K562 (cell line): Measurements from ENCODE around the gene ZBTB7A. TPM values are rescaled to one million over a fixed set of nuclear protein-coding genes. Genes with fewer than 3 reads are reported as not detected.

Experiments used
- HDAC3 ChIP-seq: fragments of 450-650 bp; IDR thresholded peaks from 2 replicates; pipeline ENCODE4 v1.6.1; 2018; ENCODE audit warnings: borderline replicate concordance, mild to moderate bottlenecking, moderate library complexity; ENCODE audit not compliant: partially characterized antibody
- KLF1 ChIP-seq: fragments of 450-650 bp; IDR thresholded peaks from 2 replicates; pipeline ENCODE4 v1.6.1; 2016; ENCODE audit warnings: missing genetic modification characterization, missing compliant biosample characterization
- MYC ChIP-seq, 2 experiments: fragments of 250-450 bp in 1 of 2; sonication (Bioruptor Pico) in 1 of 2; IDR thresholded peaks; 2 replicates each; pipeline versions ENCODE4 v1.5.1 to v1.6.1; 2012 to 2021; ENCODE audit warnings: low read depth in 2 of 2, borderline replicate concordance in 1 of 2, improper control_type of control experiment in 1 of 2, low read length in 1 of 2, mild to moderate bottlenecking in 1 of 2, moderate library complexity in 1 of 2
- NBN ChIP-seq: fragments of 450-650 bp; IDR thresholded peaks from 2 replicates; pipeline ENCODE4 v1.6.1; 2016; ENCODE audit warnings: low read depth, mild to moderate bottlenecking
- NR2C1 ChIP-seq, 2 experiments: fragments of 450-650 bp; IDR thresholded peaks; 2 replicates each; pipeline ENCODE4 v1.6.1; 2017; ENCODE audit warnings: mild to moderate bottlenecking in 2 of 2, antibody characterized with exemption in 1 of 2, inconsistent platforms in 1 of 2, missing compliant biosample characterization in 1 of 2, missing genetic modification characterization in 1 of 2
- RB1 ChIP-seq: fragments of 450-650 bp; IDR thresholded peaks from 2 replicates; pipeline ENCODE4 v1.6.1; 2017; ENCODE audit warnings: low read depth, mild to moderate bottlenecking
- RBM15 ChIP-seq: fragments of 200-400 bp; formaldehyde crosslinking; IDR thresholded peaks from 2 replicates; pipeline ENCODE4 v1.6.1; 2018; ENCODE audit warnings: mild to moderate bottlenecking, low read length, moderate library complexity; ENCODE audit not compliant: insufficient read depth
- ZNF436 ChIP-seq: fragments of 250-450, 450-650 bp; sonication (Bioruptor Pico); formaldehyde crosslinking; IDR thresholded peaks from 2 replicates; pipeline ENCODE4 v1.7.0; 2020; ENCODE audit warnings: mild to moderate bottlenecking
- polyA plus RNA-seq, 8 experiments: library from polyadenylated mRNA; depleted of rRNA in 4 of 8; stranded (reverse) in 5 of 8; unstranded in 3 of 8; fragments of >200 nt; fragmentation: Nextera tagmentation in 2 of 8; fragmentation: Illumina TruSeq in 1 of 8; extraction: Ambion mirVana in 2 of 8; extraction: Trizol in 1 of 8; gene quantifications; 2 replicates each; pipeline versions ENCODE4 v1.2.1 to v1.2.3, GENCODE V29; 2011 to 2014; ENCODE audit warnings: inconsistent platforms in 1 of 8, missing spikeins in 1 of 8
- total RNA-seq, 7 experiments: library from RNA; depleted of rRNA in 6 of 7; stranded (reverse); fragments of >200 nt in 6 of 7; fragmentation: Illumina TruSeq in 2 of 7; extraction: Trizol in 2 of 7; gene quantifications; 2 replicates each; pipeline versions ENCODE4 v1.2.1 to v1.2.3, GENCODE V29; 2011 to 2021; ENCODE audit warnings: low replicate concordance in 1 of 7
- TF ChIP-seq, protein P1 (sequence below), 2 experiments: fragments of 450-650 bp in 1 of 2; sonication (generic) in 1 of 2; formaldehyde crosslinking in 1 of 2; IDR thresholded peaks; 2 replicates each; pipeline versions ENCODE4 v1.7.1 to v1.9.0; 2016 to 2022; ENCODE audit warnings: inconsistent platforms in 1 of 2, mild to moderate bottlenecking in 1 of 2, missing genetic modification reagents in 1 of 2
- TF ChIP-seq, protein P2 (sequence below): fragments of 250-450 bp; sonication (Bioruptor Pico); IDR thresholded peaks from 2 replicates; pipeline ENCODE4 v1.5.0; 2021; ENCODE audit warnings: mild to moderate bottlenecking, borderline replicate concordance
- TF ChIP-seq, protein P3 (sequence below): sonication (generic); formaldehyde crosslinking; IDR thresholded peaks from 2 replicates; pipeline ENCODE4 v1.8.1; 2023; ENCODE audit warnings: mild to moderate bottlenecking, missing genetic modification reagents

Gene ZBTB7A
- total and polyA plus RNA-seq, 9 of the 15 experiments (the other 6 are each of a cell fraction or from before 2014, with no cell fraction given) = 0.11 to 34.0 (median 4.6) TPM

DNA sequence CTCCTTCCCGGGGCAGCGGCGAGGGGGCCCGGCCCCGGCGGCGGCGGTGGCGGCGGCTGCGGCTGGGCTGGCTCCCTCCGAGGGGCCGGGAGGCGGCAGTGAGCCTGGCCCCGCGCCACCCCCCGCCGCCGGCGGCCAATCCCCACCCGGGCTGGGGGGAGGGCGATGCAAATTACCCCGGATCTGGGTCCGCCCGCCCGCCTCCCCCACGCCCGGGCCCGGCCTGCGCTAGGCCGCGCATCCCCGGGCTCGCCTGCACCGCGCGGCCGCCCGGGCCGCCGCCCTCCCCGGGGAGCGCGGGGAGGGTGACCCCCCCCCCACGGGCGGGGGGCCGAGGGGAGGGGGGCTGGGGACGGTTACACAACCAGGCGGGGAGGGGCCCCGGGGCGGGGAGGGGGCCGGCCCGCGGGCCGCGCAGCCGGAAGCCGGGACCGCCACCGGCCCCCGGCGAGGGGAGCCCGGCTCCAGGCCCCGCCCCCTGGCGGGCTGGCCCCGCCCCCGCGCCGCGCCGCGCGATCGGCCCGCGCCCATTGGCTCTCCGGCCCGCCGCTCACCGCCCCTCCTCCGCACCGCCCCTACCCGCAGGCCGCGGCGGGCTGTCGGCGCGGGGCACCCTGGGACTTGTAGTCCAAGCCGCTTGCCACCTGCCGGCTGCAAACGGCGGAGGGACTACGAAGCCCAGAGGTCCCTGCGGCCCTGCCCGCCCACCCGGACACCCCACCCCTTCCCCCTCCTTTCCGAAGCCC is 1.1 kb downstream of the ZBTB7A start (continued):
- TF ChIP-seq, protein P1, sequence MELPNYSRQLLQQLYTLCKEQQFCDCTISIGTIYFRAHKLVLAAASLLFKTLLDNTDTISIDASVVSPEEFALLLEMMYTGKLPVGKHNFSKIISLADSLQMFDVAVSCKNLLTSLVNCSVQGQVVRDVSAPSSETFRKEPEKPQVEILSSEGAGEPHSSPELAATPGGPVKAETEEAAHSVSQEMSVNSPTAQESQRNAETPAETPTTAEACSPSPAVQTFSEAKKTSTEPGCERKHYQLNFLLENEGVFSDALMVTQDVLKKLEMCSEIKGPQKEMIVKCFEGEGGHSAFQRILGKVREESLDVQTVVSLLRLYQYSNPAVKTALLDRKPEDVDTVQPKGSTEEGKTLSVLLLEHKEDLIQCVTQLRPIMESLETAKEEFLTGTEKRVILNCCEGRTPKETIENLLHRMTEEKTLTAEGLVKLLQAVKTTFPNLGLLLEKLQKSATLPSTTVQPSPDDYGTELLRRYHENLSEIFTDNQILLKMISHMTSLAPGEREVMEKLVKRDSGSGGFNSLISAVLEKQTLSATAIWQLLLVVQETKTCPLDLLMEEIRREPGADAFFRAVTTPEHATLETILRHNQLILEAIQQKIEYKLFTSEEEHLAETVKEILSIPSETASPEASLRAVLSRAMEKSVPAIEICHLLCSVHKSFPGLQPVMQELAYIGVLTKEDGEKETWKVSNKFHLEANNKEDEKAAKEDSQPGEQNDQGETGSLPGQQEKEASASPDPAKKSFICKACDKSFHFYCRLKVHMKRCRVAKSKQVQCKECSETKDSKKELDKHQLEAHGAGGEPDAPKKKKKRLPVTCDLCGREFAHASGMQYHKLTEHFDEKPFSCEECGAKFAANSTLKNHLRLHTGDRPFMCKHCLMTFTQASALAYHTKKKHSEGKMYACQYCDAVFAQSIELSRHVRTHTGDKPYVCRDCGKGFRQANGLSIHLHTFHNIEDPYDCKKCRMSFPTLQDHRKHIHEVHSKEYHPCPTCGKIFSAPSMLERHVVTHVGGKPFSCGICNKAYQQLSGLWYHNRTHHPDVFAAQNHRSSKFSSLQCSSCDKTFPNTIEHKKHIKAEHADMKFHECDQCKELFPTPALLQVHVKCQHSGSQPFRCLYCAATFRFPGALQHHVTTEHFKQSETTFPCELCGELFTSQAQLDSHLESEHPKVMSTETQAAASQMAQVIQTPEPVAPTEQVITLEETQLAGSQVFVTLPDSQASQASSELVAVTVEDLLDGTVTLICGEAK (IDR thresholded peaks at IDR 0.05) = no peak
- TF ChIP-seq, protein P1 (CRISPR knock-in tag; IDR thresholded peaks at IDR 0.05) = no peak
- TF ChIP-seq KLF1 (tag) (no peak), ZNF436 (CRISPR knock-in tag) (no peak), NBN (no peak), MYC (IDR thresholded peaks at IDR 0.05; ENCODE audit: low read depth, low read length) (no peak), MYC (CRISPR knock-in tag; IDR thresholded peaks at IDR 0.05; ENCODE audit: borderline replicate concordance, low read depth) (no peak), RBM15 (no peak), HDAC3 (no peak), NR2C1 (IDR thresholded peaks at IDR 0.05) (no peak), NR2C1 (tag; IDR thresholded peaks at IDR 0.05) (no peak), RB1 (peak; percentile 43; the same call in 1 of the 2 replicates)
- TF ChIP-seq, protein P2, sequence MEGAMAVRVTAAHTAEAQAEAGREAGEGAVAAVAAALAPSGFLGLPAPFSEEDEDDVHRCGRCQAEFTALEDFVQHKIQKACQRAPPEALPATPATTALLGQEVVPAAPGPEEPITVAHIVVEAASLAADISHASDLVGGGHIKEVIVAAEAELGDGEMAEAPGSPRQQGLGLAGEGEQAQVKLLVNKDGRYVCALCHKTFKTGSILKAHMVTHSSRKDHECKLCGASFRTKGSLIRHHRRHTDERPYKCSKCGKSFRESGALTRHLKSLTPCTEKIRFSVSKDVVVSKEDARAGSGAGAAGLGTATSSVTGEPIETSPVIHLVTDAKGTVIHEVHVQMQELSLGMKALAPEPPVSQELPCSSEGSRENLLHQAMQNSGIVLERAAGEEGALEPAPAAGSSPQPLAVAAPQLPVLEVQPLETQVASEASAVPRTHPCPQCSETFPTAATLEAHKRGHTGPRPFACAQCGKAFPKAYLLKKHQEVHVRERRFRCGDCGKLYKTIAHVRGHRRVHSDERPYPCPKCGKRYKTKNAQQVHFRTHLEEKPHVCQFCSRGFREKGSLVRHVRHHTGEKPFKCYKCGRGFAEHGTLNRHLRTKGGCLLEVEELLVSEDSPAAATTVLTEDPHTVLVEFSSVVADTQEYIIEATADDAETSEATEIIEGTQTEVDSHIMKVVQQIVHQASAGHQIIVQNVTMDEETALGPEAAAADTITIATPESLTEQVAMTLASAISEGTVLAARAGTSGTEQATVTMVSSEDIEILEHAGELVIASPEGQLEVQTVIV (CRISPR knock-in tag) = no peak
- TF ChIP-seq, protein P3, sequence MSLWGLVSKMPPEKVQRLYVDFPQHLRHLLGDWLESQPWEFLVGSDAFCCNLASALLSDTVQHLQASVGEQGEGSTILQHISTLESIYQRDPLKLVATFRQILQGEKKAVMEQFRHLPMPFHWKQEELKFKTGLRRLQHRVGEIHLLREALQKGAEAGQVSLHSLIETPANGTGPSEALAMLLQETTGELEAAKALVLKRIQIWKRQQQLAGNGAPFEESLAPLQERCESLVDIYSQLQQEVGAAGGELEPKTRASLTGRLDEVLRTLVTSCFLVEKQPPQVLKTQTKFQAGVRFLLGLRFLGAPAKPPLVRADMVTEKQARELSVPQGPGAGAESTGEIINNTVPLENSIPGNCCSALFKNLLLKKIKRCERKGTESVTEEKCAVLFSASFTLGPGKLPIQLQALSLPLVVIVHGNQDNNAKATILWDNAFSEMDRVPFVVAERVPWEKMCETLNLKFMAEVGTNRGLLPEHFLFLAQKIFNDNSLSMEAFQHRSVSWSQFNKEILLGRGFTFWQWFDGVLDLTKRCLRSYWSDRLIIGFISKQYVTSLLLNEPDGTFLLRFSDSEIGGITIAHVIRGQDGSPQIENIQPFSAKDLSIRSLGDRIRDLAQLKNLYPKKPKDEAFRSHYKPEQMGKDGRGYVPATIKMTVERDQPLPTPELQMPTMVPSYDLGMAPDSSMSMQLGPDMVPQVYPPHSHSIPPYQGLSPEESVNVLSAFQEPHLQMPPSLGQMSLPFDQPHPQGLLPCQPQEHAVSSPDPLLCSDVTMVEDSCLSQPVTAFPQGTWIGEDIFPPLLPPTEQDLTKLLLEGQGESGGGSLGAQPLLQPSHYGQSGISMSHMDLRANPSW (CRISPR knock-in tag) = no peak
